HepG2 (cell line): ENCODE results near the gene C10orf67.

Experiments used
- ADNP ChIP-seq: sonication (generic); formaldehyde crosslinking; IDR thresholded peaks from 2 replicates; pipeline ENCODE4 v1.4.0; 2020; ENCODE audit warnings: missing genetic modification reagents
- AGO1 ChIP-seq: fragments of 200-400 bp; formaldehyde crosslinking; IDR thresholded peaks from 2 replicates; pipeline ENCODE4 v1.6.1; 2017; ENCODE audit warnings: mild to moderate bottlenecking, low read depth, low read length, moderate library complexity; ENCODE audit not compliant: poor library complexity, severe bottlenecking
- CTCF ChIP-seq: sonication (generic); formaldehyde crosslinking; IDR thresholded peaks from 2 replicates; pipeline ENCODE4 v1.5.0; 2020; ENCODE audit warnings: mild to moderate bottlenecking, missing genetic modification reagents, moderate library complexity
- FOSL2 ChIP-seq: sonication (generic); formaldehyde crosslinking; IDR thresholded peaks from 2 replicates; pipeline ENCODE4 v1.4.0; 2020; ENCODE audit warnings: missing genetic modification reagents
- FOXK2 ChIP-seq: fragments of 450-650 bp; IDR thresholded peaks from 2 replicates; pipeline ENCODE4 v1.6.1; 2016
- KDM4B ChIP-seq: sonication (generic); formaldehyde crosslinking; IDR thresholded peaks from 2 replicates; pipeline ENCODE4 v1.4.0; 2020; ENCODE audit warnings: missing genetic modification reagents
- YEATS2 ChIP-seq: sonication (generic); formaldehyde crosslinking; IDR thresholded peaks from 2 replicates; pipeline ENCODE4 v1.4.0; 2020; ENCODE audit warnings: missing genetic modification reagents, borderline replicate concordance
- ZNF598 ChIP-seq: sonication (generic); formaldehyde crosslinking; IDR thresholded peaks from 2 replicates; pipeline ENCODE4 v1.5.1; 2020; ENCODE audit warnings: mild to moderate bottlenecking, missing genetic modification reagents, borderline replicate concordance
- TF ChIP-seq, protein P1 (sequence below): sonication (generic); formaldehyde crosslinking; IDR thresholded peaks from 2 replicates; pipeline ENCODE4 v1.9.0; 2021; ENCODE audit warnings: missing genetic modification reagents, borderline replicate concordance

- no peak for TF ChIP-seq CTCF
- no peak for TF ChIP-seq KDM4B (CRISPR knock-in tag)
- TF ChIP-seq ADNP (CRISPR knock-in tag) = no peak
- no peak for TF ChIP-seq YEATS2 (CRISPR knock-in tag)
- no peak for TF ChIP-seq AGO1
- TF ChIP-seq, protein P1, sequence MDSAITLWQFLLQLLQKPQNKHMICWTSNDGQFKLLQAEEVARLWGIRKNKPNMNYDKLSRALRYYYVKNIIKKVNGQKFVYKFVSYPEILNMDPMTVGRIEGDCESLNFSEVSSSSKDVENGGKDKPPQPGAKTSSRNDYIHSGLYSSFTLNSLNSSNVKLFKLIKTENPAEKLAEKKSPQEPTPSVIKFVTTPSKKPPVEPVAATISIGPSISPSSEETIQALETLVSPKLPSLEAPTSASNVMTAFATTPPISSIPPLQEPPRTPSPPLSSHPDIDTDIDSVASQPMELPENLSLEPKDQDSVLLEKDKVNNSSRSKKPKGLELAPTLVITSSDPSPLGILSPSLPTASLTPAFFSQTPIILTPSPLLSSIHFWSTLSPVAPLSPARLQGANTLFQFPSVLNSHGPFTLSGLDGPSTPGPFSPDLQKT (CRISPR knock-in tag) = no peak
- no peak for TF ChIP-seq ZNF598 (CRISPR knock-in tag)
- TF ChIP-seq FOSL2 = no peak
- no peak for TF ChIP-seq FOXK2
These were observed 5.7 kb downstream of the C10orf67 start for GRCh38 chr10:23338886-23339285.
